Ovary (tissue), 9 donors: Measurements from ENCODE around the gene GNG7. TPM values are rescaled to one million over a fixed set of nuclear protein-coding genes. Genes with fewer than 3 reads are reported as not detected.
A peak's percentile ranks its signal among the peaks of the same experiment; 100 is the strongest.
"Not testable (repeated sequence)": the region's sequence is repeated elsewhere in the genome, so short reads cannot be mapped to it uniquely, and the experiment has no call there.

Source experiments
- DNase-seq, 5 donors: peaks; one replicate each; pipeline ENCODE4 v3.0.0-alpha.2; 2019 to 2020
- H3K27ac ChIP-seq, 2 donors: fragments of 200-600 bp; one replicate each; pipeline versions ENCODE4 v1.5.1 to v1.8.0; 2019 to 2022
- H3K27me3 ChIP-seq: fragments of 200-600 bp; one replicate; pipeline ENCODE4 v1.8.0; 2022
- H3K36me3 ChIP-seq: fragments of 200-600 bp; sonication (generic); one replicate; pipeline ENCODE4 v1.5.1; 2019
- H3K4me1 ChIP-seq: one replicate; pipeline ENCODE4 v1.8.1; 2013; ENCODE audit warnings: mild to moderate bottlenecking, moderate library complexity; ENCODE audit not compliant: insufficient read depth
- H3K4me3 ChIP-seq: fragments of 200-600 bp; sonication (generic); one replicate; pipeline ENCODE4 v1.5.1; 2017
- H3K9me3 ChIP-seq, 2 donors: fragments of 200-600 bp in 1 of 2; sonication (generic) in 1 of 2; one replicate each; pipeline versions ENCODE4 v1.5.1 to v1.8.1; 2013 to 2019; ENCODE audit warnings: mild to moderate bottlenecking in 1 of 2, moderate library complexity in 1 of 2
- EP300 ChIP-seq: sonication (generic); formaldehyde crosslinking; IDR thresholded peaks from one replicate; pipeline ENCODE4 v1.6.1; 2017; ENCODE audit warnings: antibody characterized with exemption
- POLR2A ChIP-seq: fragments of 450-650 bp; IDR thresholded peaks from one replicate; pipeline ENCODE4 v1.6.1; 2017; ENCODE audit warnings: antibody characterized with exemption, mild to moderate bottlenecking, moderate library complexity
- WGBS, 3 donors: extraction: QIAGEN DNeasy Blood & Tissue Kit in 1 of 3; methylation state at CpG; one replicate each; pipeline versions ENCODE4 v1.1.5 to v1.1.7; 2013 to 2017; 5-methylcytosine and 5-hydroxymethylcytosine counted together
- intact Hi-C, 4 donors: fragments of 100-400 bp; cut with DNase I; formaldehyde crosslinking; loops; one replicate each; pipeline versions ENCODE4 v1.11.0 to v1.15.1; 2022 to 2023
- polyA plus RNA-seq, 2 donors: library from polyadenylated mRNA; stranded (reverse); fragments of 200-250 nt in 1 of 2; fragments of 350-450 nt in 1 of 2; fragmentation: Illumina TruSeq in 1 of 2; extraction: RNeasy Lipid Tissue Mini Kit (QIAGEN cat#74804) in 1 of 2; gene quantifications; one replicate each; pipeline ENCODE4 v1.2.3, GENCODE V29; 2013 to 2014
- total RNA-seq, 7 donors: library from RNA; depleted of rRNA in 2 of 7; stranded (reverse); fragments of >200 nt in 2 of 7; fragmentation: NEBNext Ultra II Directional in 3 of 7; extraction: Animal tissue kit (Norgen Biotek cat#: 25700) in 3 of 7; gene quantifications; one replicate each; pipeline versions ENCODE4 v1.1.0 to v1.2.4, GENCODE V29; 2016 to 2023
- TF ChIP-seq, protein P1 (sequence below), 3 donors: fragments of 450-650 bp in 2 of 3; fragments of 200-600 bp in 1 of 3; IDR thresholded peaks; one replicate each; pipeline versions ENCODE4 v1.5.1 to v1.8.0; 2016 to 2022; ENCODE audit warnings: antibody characterized with exemption in 3 of 3, mild to moderate bottlenecking in 1 of 3
- donor health status: DM: no; HTN: no; CAD: no; lungs with moderate emphysema.
- donor health status: DM: no; HTN: no; CAD: no.
- donor health status: Bipolar disorder and iron deficiency.
- donor health status: DM: yes; HTN: yes; CAD: no.
- donor health status: DM: no; HTN: no; CAD: no.
- donor health status: DM: yes; HTN: yes; CAD: no.

Gene GNG7
- total and polyA plus RNA-seq, 9 donors, result 4.1 to 36.3 (median 15.1) TPM

DNA sequence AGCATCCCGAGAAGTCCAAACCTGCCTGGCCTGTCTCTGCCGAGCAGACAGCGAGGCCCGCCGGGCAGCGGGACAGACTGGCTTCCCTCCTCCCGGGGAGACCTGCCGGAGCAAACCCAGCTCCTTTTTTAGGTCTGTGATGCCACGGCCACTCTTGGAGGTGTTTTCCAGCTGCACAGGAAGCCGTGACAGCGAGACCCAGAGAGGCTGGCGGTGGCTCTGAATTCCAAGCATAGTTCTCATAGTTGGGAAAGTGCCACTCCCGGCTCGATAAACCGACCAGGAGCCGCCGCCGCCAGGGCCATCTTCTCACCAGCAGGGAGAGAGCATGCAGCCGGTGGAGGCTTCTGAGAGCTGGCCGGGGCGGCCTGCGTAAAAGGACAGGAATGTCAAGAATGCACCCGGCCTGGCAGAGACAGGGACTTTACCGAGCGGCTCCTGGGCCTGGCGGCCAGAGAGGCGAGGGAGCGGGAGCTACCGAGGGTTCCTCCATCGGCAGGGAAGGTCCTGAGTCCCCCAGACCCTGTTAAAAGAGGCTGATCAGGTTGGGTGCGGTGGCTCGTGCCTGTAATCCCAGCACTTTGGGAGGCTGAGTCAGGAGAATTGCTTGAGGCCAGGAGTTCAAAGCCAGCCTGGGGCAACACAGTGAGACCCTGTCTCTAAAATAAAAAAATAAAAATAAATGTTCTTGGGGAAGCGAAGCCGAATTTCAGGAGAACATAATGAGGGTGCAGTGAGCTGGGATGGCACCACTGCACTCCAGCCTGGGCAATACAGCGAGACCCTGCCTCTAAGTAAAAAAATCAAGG, 161.6 kb downstream of the GNG7 start:
- Histone ChIP-seq H3K9me3 (no peaks in the 10 kb centered on the region), H3K4me1 (peaks cover 13% of the 10 kb centered on the region), H3K4me3 (peak overlapping the region; percentile 25), H3K36me3 (no peaks in the 10 kb centered on the region), H3K27me3 (no peaks in the 10 kb centered on the region), H3K27ac (peak overlapping the region; percentile 54 to 72)
- 9 to 27% (median 10%) methylated on average over 35 of the region's 35 CpGs for WGBS, 3 donors
- TF ChIP-seq POLR2A (no peak), EP300 (no peak)
- TF ChIP-seq, protein P1, sequence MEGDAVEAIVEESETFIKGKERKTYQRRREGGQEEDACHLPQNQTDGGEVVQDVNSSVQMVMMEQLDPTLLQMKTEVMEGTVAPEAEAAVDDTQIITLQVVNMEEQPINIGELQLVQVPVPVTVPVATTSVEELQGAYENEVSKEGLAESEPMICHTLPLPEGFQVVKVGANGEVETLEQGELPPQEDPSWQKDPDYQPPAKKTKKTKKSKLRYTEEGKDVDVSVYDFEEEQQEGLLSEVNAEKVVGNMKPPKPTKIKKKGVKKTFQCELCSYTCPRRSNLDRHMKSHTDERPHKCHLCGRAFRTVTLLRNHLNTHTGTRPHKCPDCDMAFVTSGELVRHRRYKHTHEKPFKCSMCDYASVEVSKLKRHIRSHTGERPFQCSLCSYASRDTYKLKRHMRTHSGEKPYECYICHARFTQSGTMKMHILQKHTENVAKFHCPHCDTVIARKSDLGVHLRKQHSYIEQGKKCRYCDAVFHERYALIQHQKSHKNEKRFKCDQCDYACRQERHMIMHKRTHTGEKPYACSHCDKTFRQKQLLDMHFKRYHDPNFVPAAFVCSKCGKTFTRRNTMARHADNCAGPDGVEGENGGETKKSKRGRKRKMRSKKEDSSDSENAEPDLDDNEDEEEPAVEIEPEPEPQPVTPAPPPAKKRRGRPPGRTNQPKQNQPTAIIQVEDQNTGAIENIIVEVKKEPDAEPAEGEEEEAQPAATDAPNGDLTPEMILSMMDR (IDR thresholded peaks at IDR 0.05), result peak in 1 of 3 donors; percentile 41
- peak; percentile 77 to 91 (median 83) for DNase-seq
- intact Hi-C loops, result loop anchor here in 3 of 4 donors (5.0 to 10.0 kb wide), 3 partner anchors 36 to 64 kb away; partner anchors contain the start of gene GADD45B (in 2 of the 3)

DNA sequence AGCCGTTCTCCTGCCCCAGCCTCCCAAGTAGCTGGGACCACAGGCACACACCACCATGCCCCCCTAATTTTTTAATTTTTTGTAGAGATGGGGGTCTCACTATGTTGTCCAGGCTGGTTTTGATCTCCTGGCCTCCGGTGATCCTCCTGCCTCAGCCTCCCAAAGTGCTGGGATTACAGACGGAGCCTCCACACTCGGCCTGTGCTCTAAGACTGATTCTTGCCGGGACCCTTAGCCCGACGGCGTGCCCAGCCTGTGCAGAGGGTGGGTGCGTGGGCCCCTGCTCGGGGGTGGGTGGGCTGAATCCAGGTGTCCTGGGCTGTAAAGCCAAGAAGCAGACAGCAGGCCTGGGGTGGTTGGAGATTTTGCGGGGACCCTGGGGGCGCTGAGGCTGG, 162.2 kb downstream of the GNG7 start:
- peak overlapping the region; percentile 25 for H3K4me3 ChIP-seq
- peaks cover 16% of the 10 kb centered on the region for H3K4me1 ChIP-seq
- no peaks in the 10 kb centered on the region for H3K36me3 ChIP-seq
- intact Hi-C loops, result loop anchor here in 3 of 4 donors (5.0 to 10.0 kb wide), 3 partner anchors 37 to 63 kb away; partner anchors contain the start of gene GADD45B (in 2 of the 3)
- H3K27me3 ChIP-seq, result no peaks in the 10 kb centered on the region
- no peaks in the 10 kb centered on the region for H3K9me3 ChIP-seq
- 57 to 66% (median 66%) methylated on average over 11 to 12 of the region's 12 CpGs for WGBS, 3 donors
- DNase-seq, result no peak
- peak overlapping the region in 1 of 2 donors; percentile 54 for H3K27ac ChIP-seq
- TF ChIP-seq, protein P1 (IDR thresholded peaks at IDR 0.05), result no peak
- TF ChIP-seq EP300, result no peak
- no peak for TF ChIP-seq POLR2A

DNA sequence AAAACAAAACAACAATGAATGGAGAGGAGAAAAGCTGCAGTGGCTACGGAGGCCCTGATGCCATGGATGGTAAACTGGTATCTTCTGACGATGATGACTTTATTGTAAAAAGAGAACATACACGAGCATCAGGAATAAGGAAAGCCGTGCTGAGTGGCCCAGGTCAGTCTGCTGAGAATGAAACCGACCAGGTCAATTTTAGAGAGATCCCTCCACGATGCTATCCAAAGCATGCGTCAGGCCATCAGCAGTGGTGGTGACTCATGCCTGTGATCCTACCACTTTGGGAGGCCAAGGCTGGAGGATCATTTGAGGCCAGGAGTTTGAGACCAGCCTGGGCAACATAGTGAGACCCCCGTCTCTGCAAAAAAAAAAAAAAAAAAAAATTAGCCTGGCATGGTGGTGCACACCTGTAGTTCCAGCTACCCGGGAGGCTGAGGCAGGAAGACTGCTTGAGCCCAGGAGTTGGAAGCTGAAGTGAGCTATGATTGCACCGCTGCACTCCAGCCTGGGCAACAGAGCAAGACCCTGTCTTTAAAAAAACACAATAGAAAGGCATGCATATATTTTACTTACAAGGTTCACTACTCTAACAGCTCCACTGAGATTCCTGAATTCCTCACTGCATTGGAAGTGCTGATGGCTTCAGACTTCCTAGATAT, 164.3 kb downstream of the GNG7 start:
- Histone ChIP-seq H3K27me3 (no peaks in the 10 kb centered on the region), H3K4me1 (peaks cover 12% of the 10 kb centered on the region), H3K27ac (no peak overlapping the region), H3K36me3 (no peaks in the 10 kb centered on the region), H3K4me3 (no peak overlapping the region), H3K9me3 (no peaks in the 10 kb centered on the region)
- intact Hi-C loops, result no loop called here
- TF ChIP-seq EP300 (no peak), POLR2A (no peak)
- TF ChIP-seq, protein P1 (IDR thresholded peaks at IDR 0.05), result no peak
- DNase-seq, result no peak
- WGBS, 3 donors, result 78 to 93% (median 91%) methylated on average over 10 of the region's 10 CpGs

DNA sequence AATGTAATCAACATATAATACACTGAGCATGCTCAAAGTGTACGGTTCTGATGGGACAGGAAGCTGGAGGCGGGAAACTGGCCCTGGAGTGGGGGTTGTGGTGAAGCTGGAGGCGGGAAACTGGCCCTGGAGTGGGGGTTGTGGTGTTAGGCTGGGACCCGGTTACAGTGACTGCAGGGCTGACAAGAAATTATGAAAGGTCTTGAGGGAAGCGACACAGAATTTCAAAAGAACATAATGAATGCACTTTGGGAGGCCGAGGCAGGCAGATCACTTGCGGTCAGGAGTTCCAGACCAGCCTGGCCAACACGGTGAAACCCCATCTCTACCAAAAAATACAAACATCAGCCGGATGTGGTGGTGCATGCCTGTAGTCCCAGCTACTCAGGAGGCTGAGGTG, 164.9 kb downstream of the GNG7 start:
- H3K9me3 ChIP-seq, intact Hi-C loops, H3K27me3 ChIP-seq, H3K27ac ChIP-seq, H3K4me3 ChIP-seq, H3K36me3 ChIP-seq, DNase-seq: not testable (repeated sequence)
- WGBS, 3 donors, result 89 to 90% (median 90%) methylated on average over 9 of the region's 9 CpGs
- peaks cover 12% of the 10 kb centered on the region for H3K4me1 ChIP-seq
